ENCODE results near the gene CACNG6.
A peak's percentile ranks its signal among the peaks of the same experiment; 100 is the strongest.

Gene CACNG6

DNA sequence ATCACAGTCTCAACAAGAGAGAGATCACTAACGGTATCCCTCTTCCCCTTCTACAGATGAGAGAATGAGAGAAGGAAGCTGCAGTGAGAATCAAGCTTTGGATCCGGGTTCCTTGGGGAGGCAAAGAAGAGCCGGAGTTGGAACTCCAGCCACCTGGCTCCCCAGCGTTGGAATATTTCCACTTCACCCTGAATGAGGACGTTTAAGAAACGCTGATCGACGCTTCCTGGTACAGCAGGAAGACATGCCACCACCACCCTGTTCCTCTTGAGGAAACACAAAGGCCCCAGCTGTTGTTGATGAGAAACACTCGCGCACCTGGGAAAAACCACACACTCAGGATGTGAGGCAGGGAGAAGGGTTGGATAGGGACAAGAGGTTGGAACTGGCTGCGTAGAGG lies 40.0 kb upstream of the CACNG6 start:
- H3K9me3 ChIP-seq (replicated peaks in 1 of 11): no peaks in the 10 kb centered on the region; a peak in 1 of 22 replicates
- no peak for TF ChIP-seq Cebpa-rat (IDR thresholded peaks at IDR 0.05)
- H3K9ac ChIP-seq: peak overlapping the region in 7 of 11 experiments; percentile 10 to 51 (median 29); a peak in 10 of 22 replicates

DNA sequence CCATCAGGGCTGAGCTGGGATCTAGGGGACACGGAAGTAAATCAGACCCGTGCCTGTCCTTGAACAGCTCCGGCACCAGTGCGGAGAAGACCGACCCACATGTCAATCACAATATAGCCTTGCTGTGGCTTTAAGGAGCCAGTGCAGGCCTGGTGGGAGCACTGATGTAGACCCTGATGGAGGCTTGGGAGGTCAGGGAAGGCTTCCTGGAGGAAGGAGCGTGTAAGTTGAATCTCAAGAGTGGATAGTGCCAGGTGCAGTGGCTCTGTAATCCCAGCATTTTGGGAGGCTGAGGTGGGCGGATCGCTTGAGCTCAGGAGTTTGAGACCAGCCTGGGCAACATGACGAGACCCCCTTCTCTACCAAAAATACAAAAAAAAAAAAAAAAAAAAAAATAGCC lies 39.5 kb upstream of the CACNG6 start:
- Histone ChIP-seq H3K9me3 (replicated peaks in 1 of 11) (no peaks in the 10 kb centered on the region; a peak in 1 of 22 replicates), H3K4me2 (peak overlapping the region; percentile 53 to 74 (median 66)), H3K4me3 (no peak overlapping the region), H4K20me1 (no peaks in the 10 kb centered on the region), H3K4me1 (peaks cover 15 to 29% (median 25%) of the 10 kb centered on the region in 10 experiments), H3K9ac (peak overlapping the region in 4 of 11 experiments; percentile 21 to 51 (median 39); a peak in 2 of 22 replicates), H3K27ac (peak overlapping the region in 9 of 11 experiments; percentile 41 to 72 (median 61); a peak in 16 of 22 replicates), H3K27me3 (peaks cover under 1 to 13% (median 11%) of the 10 kb centered on the region in 11 experiments), H3K36me3 (no peaks in the 10 kb centered on the region)
- no peak for TF ChIP-seq Cebpa-rat (IDR thresholded peaks at IDR 0.05)

More for the DNA sequence above, 40.0 kb upstream of the CACNG6 start:
- Histone ChIP-seq H4K20me1 (no peaks in the 10 kb centered on the region), H3K36me3 (no peaks in the 10 kb centered on the region), H3K4me3 (no peak overlapping the region), H3K4me1 (peaks cover 15 to 28% (median 24%) of the 10 kb centered on the region in 10 experiments), H3K27ac (peak overlapping the region in 9 of 11 experiments; percentile 41 to 72 (median 61); a peak in 17 of 22 replicates), H3K4me2 (peak overlapping the region; percentile 53 to 74 (median 66)), H3K27me3 (peaks cover 0 to 8% (median 6%) of the 10 kb centered on the region in 11 experiments; a peak in 16 of 22 replicates)

DNA sequence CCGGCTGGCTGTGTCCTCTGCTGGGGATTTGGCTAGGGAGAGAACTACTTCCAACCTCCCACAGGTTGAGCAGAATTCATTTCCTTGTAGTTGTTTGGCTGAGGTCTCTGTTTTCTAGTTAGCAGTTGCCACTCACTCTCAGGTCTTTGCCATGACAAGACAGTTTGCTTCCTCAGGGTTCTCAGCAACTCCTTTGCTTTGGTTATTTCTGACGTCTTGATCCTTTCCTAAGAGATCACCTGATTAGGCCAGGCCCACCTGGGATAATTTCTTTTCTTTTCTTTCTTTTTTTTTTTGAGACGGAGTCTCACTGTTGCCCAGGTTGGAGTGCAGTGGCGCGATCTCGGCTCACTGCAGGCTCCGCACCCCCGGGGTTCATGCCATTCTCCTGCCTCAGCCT lies 38.1 kb upstream of the CACNG6 start:
- H3K27ac ChIP-seq: no peak overlapping the region
- H3K27me3 ChIP-seq: peaks cover 15 to 27% (median 25%) of the 10 kb centered on the region in 11 experiments
- no peaks in the 10 kb centered on the region for H3K36me3 ChIP-seq
- no peak overlapping the region for H3K4me2 ChIP-seq
- H3K9ac ChIP-seq: no peak overlapping the region
- peaks cover 19 to 40% (median 32%) of the 10 kb centered on the region in 10 experiments for H3K4me1 ChIP-seq
- H3K9me3 ChIP-seq (replicated peaks in 1 of 11): no peaks in the 10 kb centered on the region; a peak in 1 of 22 replicates
- no peak overlapping the region for H3K4me3 ChIP-seq
- TF ChIP-seq Cebpa-rat (IDR thresholded peaks at IDR 0.05): no peak
- H4K20me1 ChIP-seq: no peaks in the 10 kb centered on the region

DNA sequence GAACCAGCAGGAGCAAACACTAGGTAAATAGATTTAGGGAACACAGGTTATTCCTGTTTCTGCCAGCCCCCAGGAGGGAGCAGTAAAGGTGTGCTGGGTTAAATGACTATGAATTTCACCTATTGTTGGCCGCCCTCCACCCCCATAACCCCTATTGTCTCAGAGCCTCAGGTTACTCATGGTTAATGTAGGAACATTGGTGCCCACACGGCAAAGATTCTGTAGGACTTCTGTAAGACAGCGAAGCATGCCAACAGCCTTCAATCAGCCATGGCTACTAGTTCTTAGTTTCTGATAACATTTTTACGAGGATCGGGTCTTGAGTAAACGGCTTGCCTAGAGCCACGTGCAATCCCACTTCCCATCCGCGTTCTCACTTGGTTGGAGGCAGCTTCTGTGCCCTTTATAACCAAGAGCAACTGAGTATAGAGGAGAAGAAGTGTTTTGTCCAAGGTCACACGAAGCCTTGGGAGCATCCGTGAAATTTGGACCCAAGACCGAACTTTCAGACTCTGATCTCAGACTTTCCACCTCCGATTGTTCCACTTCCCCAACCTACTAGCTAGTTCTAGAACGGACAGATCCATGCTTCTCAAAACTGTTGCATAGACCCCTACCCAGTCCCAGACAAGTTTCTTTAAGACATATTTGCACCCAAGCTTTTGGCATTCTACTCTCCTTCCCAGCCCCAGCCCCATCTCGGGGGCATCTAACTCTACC lies 33.8 kb upstream of the CACNG6 start:
- H4K20me1 ChIP-seq: peaks cover 0 to 5% (median 0%) of the 10 kb centered on the region in 11 experiments; a peak in 2 of 22 replicates
- no peaks in the 10 kb centered on the region; a peak in 1 of 22 replicates for H3K9me3 ChIP-seq (replicated peaks in 1 of 11)
- H3K4me3 ChIP-seq: no peak overlapping the region
- H3K9ac ChIP-seq: no peak overlapping the region
- H3K27me3 ChIP-seq: peaks cover 52 to 70% (median 68%) of the 10 kb centered on the region in 11 experiments
- H3K4me2 ChIP-seq: peak overlapping the region in 7 of 11 experiments; percentile 0 to 54 (median 25); a peak in 9 of 22 replicates
- no peaks in the 10 kb centered on the region for H3K36me3 ChIP-seq
- no peak for TF ChIP-seq Cebpa-rat (IDR thresholded peaks at IDR 0.05)
- peaks cover 0 to 47% (median 31%) of the 10 kb centered on the region in 10 experiments; a peak in 16 of 20 replicates for H3K4me1 ChIP-seq
- no peak overlapping the region for H3K27ac ChIP-seq

DNA sequence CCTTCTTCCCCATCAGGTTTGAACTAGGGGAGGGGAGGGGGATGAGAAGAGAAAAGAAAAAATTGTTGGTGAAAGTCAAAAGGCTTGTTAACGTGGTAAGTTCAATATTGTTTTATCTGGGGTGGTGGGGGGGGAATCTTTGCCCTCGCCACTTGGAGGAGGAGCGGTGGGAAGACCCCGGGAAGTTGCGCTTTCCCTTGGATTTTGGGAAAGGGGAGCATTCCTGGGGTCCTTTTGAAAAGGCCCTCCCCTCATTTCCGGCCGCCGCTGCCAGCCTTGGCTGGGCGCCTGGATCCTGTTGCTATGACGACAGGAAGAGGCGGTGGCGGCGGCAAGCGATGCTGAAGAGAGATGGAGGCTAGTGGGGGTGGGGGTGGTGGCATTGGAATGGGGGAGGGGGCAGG lies 33.3 kb upstream of the CACNG6 start:
- Histone ChIP-seq H3K4me1 (peaks cover 0 to 47% (median 31%) of the 10 kb centered on the region in 10 experiments; a peak in 16 of 20 replicates), H3K27ac (no peak overlapping the region), H3K4me3 (no peak overlapping the region), H3K4me2 (peak overlapping the region in 7 of 11 experiments; percentile 0 to 54 (median 25); a peak in 8 of 22 replicates), H3K9me3 (replicated peaks in 1 of 11) (no peaks in the 10 kb centered on the region; a peak in 1 of 22 replicates), H3K27me3 (peaks cover 54 to 73% (median 71%) of the 10 kb centered on the region in 11 experiments), H3K9ac (no peak overlapping the region), H3K36me3 (no peaks in the 10 kb centered on the region), H4K20me1 (peaks cover 0 to 5% (median 0%) of the 10 kb centered on the region in 11 experiments; a peak in 2 of 22 replicates)
- TF ChIP-seq Cebpa-rat (IDR thresholded peaks at IDR 0.05): no peak

DNA sequence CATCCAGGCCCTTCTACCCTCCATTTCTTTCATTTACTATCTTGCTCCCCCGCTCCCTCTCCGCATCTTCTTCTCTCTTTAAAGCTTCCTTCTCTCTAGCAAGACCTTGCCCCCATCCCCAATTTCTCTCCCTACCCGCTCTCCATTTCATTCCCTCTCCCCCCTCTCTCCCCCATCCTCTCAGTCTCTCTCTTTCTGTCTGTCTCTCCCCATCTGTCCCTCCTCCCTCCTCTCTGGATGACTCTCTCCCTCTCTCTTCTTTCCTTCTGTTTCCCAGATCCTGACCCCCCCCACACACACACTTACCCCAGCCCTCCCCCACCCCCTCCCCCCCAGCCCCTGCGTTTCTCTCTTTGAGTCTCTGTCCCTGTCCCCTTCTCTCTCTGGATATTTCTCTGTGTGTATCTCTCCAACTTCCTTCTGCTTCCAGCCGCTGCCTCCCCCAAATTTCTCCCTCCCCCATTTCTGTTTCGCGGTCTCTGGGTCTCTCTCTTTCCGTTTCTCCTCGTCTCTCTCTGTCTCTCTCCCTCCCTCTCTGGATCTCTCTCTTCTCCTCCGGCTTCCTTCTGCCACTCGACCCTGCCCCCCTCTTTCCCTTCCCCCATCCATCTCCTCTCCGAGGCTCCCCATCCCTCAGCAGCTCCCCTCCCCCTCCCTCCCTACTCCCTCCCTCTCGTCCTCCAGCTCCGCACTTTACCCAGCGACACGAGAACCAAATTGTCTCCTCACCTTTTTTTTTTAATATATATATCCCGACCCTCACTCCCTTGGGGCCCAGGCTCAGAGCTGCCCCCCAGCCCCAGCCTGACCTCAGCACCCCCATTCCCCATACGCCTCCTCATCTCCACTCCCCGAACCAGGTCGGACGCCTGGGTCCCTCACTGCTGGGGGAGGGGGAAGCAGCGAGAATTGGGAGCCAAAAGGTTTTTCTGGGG lies 32.3 kb upstream of the CACNG6 start:
- H3K27ac ChIP-seq: no peak overlapping the region
- no peaks in the 10 kb centered on the region for H3K36me3 ChIP-seq
- no peak overlapping the region for H3K4me3 ChIP-seq
- peaks cover 63 to 82% (median 80%) of the 10 kb centered on the region in 11 experiments for H3K27me3 ChIP-seq
- H3K9me3 ChIP-seq (replicated peaks in 1 of 11): no peaks in the 10 kb centered on the region; a peak in 1 of 22 replicates
- H3K9ac ChIP-seq: no peak overlapping the region
- H3K4me2 ChIP-seq: peak overlapping the region in 8 of 11 experiments; percentile 21 to 71 (median 36); a peak in 13 of 22 replicates
- peaks cover 4 to 53% (median 36%) of the 10 kb centered on the region in 10 experiments; a peak in 18 of 20 replicates for H3K4me1 ChIP-seq
- no peak for TF ChIP-seq Cebpa-rat (IDR thresholded peaks at IDR 0.05)
- peaks cover 0 to 5% (median 0%) of the 10 kb centered on the region in 11 experiments; a peak in 2 of 22 replicates for H4K20me1 ChIP-seq

DNA sequence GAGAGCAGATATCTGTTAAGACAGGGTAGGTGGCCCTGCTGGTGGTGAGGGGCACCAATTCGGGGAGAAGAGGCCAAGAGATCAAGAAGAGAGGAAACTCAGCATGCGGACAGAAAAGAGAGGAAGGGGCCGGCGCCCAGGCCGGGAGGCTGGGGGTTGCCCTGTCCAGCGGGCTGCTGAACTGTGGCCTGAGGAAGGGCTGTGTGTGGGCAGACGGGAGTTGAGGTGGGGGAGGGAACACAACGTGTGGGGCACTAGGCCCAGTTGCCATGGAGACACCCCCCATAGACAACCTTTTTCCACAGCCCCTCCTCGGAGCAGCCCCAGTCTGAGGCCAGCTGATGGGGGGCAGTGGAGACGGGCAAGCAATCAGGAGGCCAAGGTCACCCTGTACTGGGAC lies 31.2 kb upstream of the CACNG6 start:
- Histone ChIP-seq H3K36me3 (no peaks in the 10 kb centered on the region), H4K20me1 (peaks cover 0 to 5% (median 0%) of the 10 kb centered on the region in 11 experiments; a peak in 2 of 22 replicates), H3K27ac (no peak overlapping the region), H3K4me2 (peak overlapping the region in 5 of 11 experiments; percentile 32 to 71 (median 55); a peak in 9 of 22 replicates), H3K9me3 (replicated peaks in 1 of 11) (no peaks in the 10 kb centered on the region), H3K27me3 (peaks cover 65 to 89% (median 85%) of the 10 kb centered on the region in 11 experiments), H3K4me3 (no peak overlapping the region), H3K9ac (no peak overlapping the region), H3K4me1 (peaks cover 15 to 64% (median 47%) of the 10 kb centered on the region in 10 experiments)
- no peak for TF ChIP-seq Cebpa-rat (IDR thresholded peaks at IDR 0.05)

DNA sequence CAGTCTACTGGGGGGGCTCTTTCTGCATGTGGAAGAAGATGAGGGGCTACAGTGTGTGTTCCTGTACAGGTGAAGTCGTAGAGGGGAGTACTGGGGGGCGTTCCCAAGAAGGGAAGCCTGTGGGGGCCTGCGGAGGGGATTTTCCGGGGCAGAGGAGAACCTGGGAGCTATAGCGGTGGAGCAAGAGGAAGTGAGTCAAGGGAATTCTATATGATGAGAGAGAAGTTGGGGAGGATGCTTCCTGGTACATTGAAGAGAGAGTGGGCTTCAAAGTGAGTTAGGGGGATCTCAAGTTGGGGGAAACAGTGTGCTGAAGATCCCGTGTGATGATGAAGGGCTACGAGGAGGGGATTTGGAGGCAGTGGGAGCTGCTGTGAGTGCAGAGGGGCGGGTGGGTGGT lies 30.6 kb upstream of the CACNG6 start:
- H3K4me3 ChIP-seq: peak overlapping the region in 1 of 10 experiments; percentile 24; a peak in 1 of 20 replicates
- H3K9me3 ChIP-seq (replicated peaks in 1 of 11): no peaks in the 10 kb centered on the region
- H3K4me2 ChIP-seq: peak overlapping the region in 6 of 11 experiments; percentile 31 to 71 (median 42); a peak in 11 of 22 replicates
- H3K4me1 ChIP-seq: peaks cover 18 to 66% (median 49%) of the 10 kb centered on the region in 10 experiments
- H3K27me3 ChIP-seq: peaks cover 65 to 88% (median 83%) of the 10 kb centered on the region in 11 experiments
- H4K20me1 ChIP-seq: peaks cover 0 to 5% (median 0%) of the 10 kb centered on the region in 11 experiments; a peak in 2 of 22 replicates
- no peaks in the 10 kb centered on the region for H3K36me3 ChIP-seq
- TF ChIP-seq Cebpa-rat (IDR thresholded peaks at IDR 0.05): no peak
- H3K9ac ChIP-seq: no peak overlapping the region
- H3K27ac ChIP-seq: no peak overlapping the region

Data from BLaER1 treated with 17β-estradiol and CSF1 and Interleukin-3, amounts not matched to agents 10 nM and 100 nM (cell line).